BE2C (cell line): ENCODE measurements around the gene USH1C.

ENCODE experiments used
- DNase-seq: peaks from one replicate; pipeline ENCODE4 v3.0.0-alpha.2; 2020
- H3K27me3 ChIP-seq: fragments of 250-450 bp; sonication (Bioruptor Pico); 2 replicates; pipeline ENCODE4 v1.5.1; 2020; ENCODE audit warnings: mild to moderate bottlenecking
- H3K36me3 ChIP-seq: fragments of 250-450 bp; sonication (Bioruptor Pico); 2 replicates; pipeline ENCODE4 v1.5.1; 2020; ENCODE audit warnings: mild to moderate bottlenecking
- H3K4me1 ChIP-seq: fragments of 250-450 bp; sonication (Bioruptor Pico); 2 replicates; pipeline ENCODE4 v1.5.1; 2020
- H3K4me3 ChIP-seq: 2 replicates; pipeline ENCODE4 v1.5.1; 2011; ENCODE audit warnings: low read depth, low read length
- H3K9me3 ChIP-seq: fragments of 250-450 bp; sonication (Bioruptor Pico); 2 replicates; pipeline ENCODE4 v1.5.1; 2020
- TF ChIP-seq, protein P1 (sequence below): IDR thresholded peaks from 2 replicates; pipeline ENCODE4 v1.5.1; 2012; ENCODE audit warnings: mild to moderate bottlenecking, low read depth, low read length

The USH1C gene

DNA sequence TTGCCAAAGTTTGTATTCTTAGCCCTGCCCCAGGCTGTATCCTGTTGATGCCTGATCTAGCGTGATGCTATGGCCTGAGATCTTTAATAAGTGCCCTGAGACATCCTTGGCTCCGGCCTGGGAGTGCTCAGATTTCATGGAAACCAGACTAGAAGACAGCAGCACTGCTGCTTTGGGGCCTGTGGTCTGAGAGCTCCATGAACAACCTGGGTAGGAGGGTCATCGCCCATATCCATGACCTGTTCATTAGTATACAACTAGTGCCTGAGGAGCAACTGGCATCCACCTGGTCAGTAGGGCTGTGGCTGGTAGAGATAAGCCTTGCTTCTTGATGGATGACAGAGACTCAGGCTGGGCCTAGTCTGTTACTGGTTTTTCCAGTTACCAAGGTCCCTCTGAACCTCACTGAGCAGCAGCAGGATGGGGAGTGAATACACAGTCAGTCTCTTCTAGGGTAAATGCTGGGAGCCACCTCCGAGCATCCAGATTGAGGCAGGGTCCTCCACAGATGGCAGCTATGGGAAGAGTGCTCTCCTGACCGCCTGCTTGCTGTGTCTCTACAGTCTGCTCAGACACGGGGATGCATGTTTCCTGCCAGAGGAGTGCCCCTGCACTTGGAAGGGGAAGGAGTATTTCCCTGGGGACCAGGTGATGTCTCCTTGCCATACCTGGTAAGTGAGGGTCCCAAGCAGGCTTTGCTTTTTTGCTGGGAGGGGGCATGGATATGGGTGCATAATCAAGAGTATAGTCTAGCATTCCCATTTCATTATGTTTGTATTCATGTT, 41.9 kb upstream of the USH1C start:
- Histone ChIP-seq H3K4me1 (no peaks in the 10 kb centered on the region), H3K27me3 (no peaks in the 10 kb centered on the region), H3K4me3 (no peak overlapping the region), H3K9me3 (no peaks in the 10 kb centered on the region), H3K36me3 (no peaks in the 10 kb centered on the region)
- DNase-seq = no peak
- TF ChIP-seq, protein P1, sequence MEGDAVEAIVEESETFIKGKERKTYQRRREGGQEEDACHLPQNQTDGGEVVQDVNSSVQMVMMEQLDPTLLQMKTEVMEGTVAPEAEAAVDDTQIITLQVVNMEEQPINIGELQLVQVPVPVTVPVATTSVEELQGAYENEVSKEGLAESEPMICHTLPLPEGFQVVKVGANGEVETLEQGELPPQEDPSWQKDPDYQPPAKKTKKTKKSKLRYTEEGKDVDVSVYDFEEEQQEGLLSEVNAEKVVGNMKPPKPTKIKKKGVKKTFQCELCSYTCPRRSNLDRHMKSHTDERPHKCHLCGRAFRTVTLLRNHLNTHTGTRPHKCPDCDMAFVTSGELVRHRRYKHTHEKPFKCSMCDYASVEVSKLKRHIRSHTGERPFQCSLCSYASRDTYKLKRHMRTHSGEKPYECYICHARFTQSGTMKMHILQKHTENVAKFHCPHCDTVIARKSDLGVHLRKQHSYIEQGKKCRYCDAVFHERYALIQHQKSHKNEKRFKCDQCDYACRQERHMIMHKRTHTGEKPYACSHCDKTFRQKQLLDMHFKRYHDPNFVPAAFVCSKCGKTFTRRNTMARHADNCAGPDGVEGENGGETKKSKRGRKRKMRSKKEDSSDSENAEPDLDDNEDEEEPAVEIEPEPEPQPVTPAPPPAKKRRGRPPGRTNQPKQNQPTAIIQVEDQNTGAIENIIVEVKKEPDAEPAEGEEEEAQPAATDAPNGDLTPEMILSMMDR = no peak

GRCh38 chr11:17581732-17582053, 37.5 kb upstream of the USH1C start:
- TF ChIP-seq, protein P1 = no peak
- DNase-seq = no peak
- Histone ChIP-seq H3K36me3 (no peaks in the 10 kb centered on the region), H3K4me3 (no peak overlapping the region), H3K27me3 (no peaks in the 10 kb centered on the region), H3K9me3 (no peaks in the 10 kb centered on the region), H3K4me1 (no peaks in the 10 kb centered on the region)

- H3K36me3 ChIP-seq = no peaks in the 10 kb centered on the region
- H3K27me3 ChIP-seq = no peaks in the 10 kb centered on the region
- TF ChIP-seq, protein P1 = no peak
- H3K9me3 ChIP-seq = no peaks in the 10 kb centered on the region
- no peak overlapping the region for H3K4me3 ChIP-seq
- no peak for DNase-seq
- no peaks in the 10 kb centered on the region for H3K4me1 ChIP-seq
These were observed 37.0 kb upstream of the USH1C start for GRCh38 chr11:17581036-17581731.

- TF ChIP-seq, protein P1 = no peak
- Histone ChIP-seq H3K4me3 (no peak overlapping the region), H3K4me1 (no peaks in the 10 kb centered on the region), H3K36me3 (no peaks in the 10 kb centered on the region), H3K9me3 (no peaks in the 10 kb centered on the region), H3K27me3 (no peaks in the 10 kb centered on the region)
- no peak for DNase-seq
These were observed 36.1 kb upstream of the USH1C start for GRCh38 chr11:17580271-17580670.

DNA sequence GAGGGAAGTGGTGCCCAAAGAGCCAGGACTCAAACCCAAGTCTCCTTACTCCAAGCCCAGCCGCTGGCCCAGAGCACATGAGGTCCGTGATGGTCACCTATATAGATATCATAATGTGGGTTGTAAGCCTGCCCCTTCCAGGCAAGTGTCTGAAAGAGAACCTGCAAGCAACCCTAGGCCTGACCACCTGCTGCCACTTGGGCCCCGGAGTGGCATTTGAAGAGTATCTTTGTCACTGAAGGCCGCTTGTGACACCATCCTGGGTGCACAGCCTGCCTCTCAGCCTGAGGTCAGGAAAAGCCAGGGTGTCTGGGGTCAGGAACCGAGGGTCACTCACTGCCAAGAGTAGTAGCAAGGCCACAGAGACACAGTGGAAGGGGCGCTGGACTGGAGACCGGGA, 35.2 kb upstream of the USH1C start:
- H3K4me3 ChIP-seq = no peak overlapping the region
- no peak for DNase-seq
- TF ChIP-seq, protein P1 = no peak

GRCh38 chr11:17578958-17579357, 34.7 kb upstream of the USH1C start:
- no peaks in the 10 kb centered on the region for H3K4me1 ChIP-seq
- no peaks in the 10 kb centered on the region for H3K27me3 ChIP-seq
- H3K4me3 ChIP-seq = no peak overlapping the region
- TF ChIP-seq, protein P1 = no peak
- H3K36me3 ChIP-seq = no peaks in the 10 kb centered on the region
- no peaks in the 10 kb centered on the region for H3K9me3 ChIP-seq
- DNase-seq = no peak

More for the DNA sequence above, 35.2 kb upstream of the USH1C start:
- no peaks in the 10 kb centered on the region for H3K27me3 ChIP-seq
- no peaks in the 10 kb centered on the region for H3K36me3 ChIP-seq
- no peaks in the 10 kb centered on the region for H3K4me1 ChIP-seq
- no peaks in the 10 kb centered on the region for H3K9me3 ChIP-seq
